GM20431 (cell line): Measurements from ENCODE around the gene BCAS2.

Experiments
- in situ Hi-C: fragments of 300-500 bp; cut with MseI, MboI; formaldehyde crosslinking; loops from one replicate; pipeline ENCODE4 v1.15.0; 2020; ENCODE audit warnings: low sequenced_read_pairs; ENCODE audit not compliant: unreplicated experiment

BCAS2 gene

DNA sequence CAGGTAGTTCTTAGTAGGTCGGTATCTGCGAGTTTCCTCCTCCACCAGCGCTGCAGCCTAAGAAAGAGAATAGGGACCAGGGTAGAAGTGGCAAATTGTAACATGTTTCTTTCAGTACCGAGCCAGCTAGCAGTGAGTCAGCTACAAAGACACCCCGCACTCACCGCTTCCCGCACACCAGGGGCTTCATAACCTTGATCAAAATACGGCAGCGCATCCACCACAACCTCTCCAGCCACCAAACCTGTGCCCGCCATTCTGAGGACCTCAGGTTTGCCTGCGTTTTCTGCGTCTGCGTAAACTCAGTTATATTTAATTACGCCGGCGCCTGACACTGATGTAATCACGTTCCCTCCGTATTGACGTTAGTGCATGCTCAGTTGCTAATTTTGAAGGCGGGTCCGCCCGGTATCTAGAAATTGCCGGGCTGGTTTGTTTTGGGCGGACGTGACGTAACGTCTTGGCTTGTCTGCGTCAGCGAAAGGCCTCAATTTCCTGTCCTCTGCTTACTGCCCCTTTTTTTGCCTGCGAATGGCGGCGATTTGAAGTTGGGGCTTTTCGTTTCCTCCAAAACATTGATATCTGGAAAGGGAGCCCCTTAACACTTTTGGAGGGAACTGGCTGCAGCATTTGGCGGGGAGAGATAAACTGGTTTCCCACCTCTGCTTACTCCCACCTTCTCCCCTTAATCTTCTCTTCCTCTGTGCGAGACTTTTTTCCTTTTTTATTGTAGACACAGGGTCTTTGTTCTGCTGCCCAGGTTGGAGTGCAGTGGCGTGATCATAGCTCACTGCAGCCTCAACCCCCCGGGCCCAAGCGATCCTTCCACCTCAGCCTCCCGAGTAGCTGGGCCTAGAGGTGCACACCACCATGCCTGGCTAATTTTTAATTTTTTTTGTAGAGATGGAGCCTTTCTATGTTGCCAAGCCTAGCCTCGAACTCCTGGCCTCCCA lies at the start of gene BCAS2:
TSS of gene BCAS2 (minus strand) at position 281 of the 953 bp plus-strand sequence. CDS start at position 257, 24 bp downstream.
- in situ Hi-C loops: no loop called here

DNA sequence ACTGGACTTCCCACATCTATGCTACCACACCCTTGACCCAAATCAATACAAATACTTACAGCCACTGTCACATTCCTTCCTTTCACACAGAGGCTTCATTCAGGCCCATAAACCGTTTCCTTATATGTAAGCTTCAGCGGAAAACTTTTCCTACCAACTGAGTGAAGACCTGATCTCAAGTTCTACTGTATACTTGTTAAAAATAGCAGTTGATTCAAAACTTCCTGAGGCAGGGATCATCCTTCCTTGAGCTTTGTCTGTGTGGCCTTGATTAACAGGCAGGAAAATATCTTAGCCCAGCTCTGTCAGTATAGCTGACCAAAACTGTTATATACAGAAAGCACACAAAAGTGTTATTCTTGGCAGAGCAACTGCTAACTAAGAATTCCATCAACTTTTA lies 45.7 kb upstream of the BCAS2 start:
- in situ Hi-C loops: no loop called here

GRCh38 chr1:114623364-114623763 lies 41.9 kb upstream of the BCAS2 start:
- in situ Hi-C loops: no loop called here

- in situ Hi-C loops: no loop called here
Measured at GRCh38 chr1:114620419-114620818, 39.0 kb upstream of the BCAS2 start.

GRCh38 chr1:114618606-114619005 lies 37.2 kb upstream of the BCAS2 start:
- in situ Hi-C loops: no loop called here

DNA sequence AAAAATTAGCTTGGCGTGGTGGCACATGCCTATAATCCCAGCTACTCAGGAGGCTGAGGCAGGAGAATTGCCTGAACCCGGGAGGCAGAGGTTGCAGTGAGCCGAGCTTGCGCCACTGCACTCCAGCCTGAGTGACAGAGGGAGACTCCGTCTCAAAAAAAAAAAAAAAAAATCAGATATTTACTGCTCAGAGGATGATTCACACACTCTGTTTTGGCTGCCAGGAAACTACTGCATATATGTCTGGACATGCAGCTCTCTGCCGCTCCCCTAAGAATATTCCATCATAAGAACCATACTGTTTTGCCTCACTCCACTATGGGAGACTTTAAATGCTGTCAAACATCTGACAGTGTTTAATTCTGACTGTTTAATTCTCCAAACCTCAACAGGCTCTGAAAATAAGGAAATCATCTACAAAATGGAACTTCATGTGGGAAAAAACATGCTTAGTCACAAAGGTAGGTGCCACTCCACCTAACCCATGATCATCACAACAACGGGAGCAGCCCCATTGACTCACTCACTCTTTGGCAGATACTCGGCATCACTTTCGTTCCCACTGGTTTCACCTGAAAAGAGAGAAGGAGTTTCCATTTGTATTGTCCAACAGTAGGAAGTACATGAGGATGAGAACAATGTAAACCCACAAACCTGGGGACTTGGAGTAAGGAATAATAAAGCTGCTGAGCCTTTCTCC lies 29.3 kb upstream of the BCAS2 start:
- in situ Hi-C loops: no loop called here

DNA sequence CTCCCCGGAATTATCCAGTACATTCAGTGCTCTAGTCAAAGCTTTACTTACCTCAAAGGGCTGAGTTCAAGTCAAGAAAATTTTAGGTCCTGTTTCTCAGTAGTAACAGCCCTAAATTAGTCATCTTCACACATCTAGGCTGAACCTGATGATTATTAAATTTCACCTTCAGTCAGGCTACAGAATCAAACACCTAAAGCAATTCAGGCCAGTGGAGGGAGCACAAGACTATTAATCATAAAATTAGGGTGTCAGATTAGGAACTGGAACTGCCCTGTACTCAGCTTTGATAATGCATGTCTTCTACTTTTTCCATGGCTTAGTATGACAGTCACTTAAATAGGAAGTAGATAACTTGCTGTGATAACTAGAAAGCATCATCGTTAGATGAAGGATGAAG lies 28.4 kb upstream of the BCAS2 start:
- in situ Hi-C loops: no loop called here

DNA sequence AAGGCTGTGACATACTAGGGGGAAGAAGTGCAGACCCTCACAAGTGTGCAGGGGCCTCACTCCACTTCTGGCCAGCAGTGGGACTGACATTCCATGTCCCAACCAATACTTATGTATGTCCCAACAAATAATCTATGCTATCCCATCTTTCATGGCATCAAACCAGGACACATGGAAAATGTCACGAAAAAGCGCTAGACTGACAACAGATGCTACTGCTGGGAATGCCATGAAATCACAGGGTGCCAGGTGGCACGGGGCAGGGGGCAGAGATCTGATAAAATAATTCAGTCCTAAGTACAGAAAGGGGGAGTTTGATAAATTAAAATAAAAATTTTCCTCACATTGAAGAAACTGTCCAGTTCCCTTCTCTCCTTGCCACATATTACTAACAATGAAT lies 27.6 kb upstream of the BCAS2 start:
- in situ Hi-C loops: no loop called here

- in situ Hi-C loops: no loop called here
Measured at GRCh38 chr1:114607223-114607622, 25.8 kb upstream of the BCAS2 start.

- in situ Hi-C loops: no loop called here
Measured at GRCh38 chr1:114597949-114598348, 16.5 kb upstream of the BCAS2 start.

GRCh38 chr1:114595602-114596001 lies 14.2 kb upstream of the BCAS2 start:
- in situ Hi-C loops: no loop called here

DNA sequence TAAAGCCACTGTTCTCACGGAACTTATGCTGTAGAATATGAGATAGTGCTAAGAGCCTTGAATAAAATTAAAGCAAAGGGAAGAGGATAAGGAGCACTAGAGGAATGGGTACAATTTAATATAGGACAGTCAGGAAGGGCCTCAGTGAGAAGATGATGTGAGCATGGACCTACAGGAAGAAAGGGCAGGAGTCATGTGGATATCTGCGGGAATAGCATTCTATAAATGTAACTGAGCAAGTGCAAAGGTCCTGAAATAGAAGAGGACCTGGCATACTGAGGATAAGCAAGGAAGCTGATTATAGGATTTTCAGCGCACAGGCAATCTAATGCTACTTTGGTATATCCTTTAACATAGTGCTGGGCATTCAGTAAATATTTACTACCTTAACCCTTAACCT lies 12.6 kb upstream of the BCAS2 start:
- in situ Hi-C loops: no loop called here

GRCh38 chr1:114589122-114589521 lies 7.7 kb upstream of the BCAS2 start:
- in situ Hi-C loops: no loop called here

DNA sequence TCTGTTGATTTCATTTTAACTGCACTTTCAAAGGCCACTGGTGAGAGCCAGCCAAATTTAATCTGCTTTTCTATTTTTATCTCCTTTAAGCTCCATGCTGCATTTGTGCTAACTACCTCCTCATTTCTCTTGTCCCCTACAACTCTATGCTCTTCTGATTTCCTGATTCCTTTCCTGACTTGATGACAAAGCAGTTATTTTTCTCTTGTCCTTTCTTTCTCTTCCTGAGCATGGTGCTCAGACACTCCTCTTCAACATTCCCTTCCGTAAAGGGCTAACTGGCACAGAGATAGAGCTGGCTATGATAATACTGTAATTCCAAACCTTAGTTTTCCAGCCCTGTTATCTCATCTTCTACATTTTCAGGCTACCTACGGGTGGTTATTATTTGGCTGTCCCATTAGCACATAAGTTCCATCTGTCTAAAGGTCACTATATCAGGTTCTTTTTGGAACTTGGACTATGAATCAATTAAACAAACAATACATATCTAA lies 6.8 kb upstream of the BCAS2 start:
- in situ Hi-C loops: no loop called here

- in situ Hi-C loops: no loop called here
Measured at GRCh38 chr1:114587203-114587991, 6.0 kb upstream of the BCAS2 start.

- in situ Hi-C loops: no loop called here
Measured at GRCh38 chr1:114586513-114587047, 5.2 kb upstream of the BCAS2 start.

- in situ Hi-C loops: no loop called here
Measured at GRCh38 chr1:114585231-114585630, 3.8 kb upstream of the BCAS2 start.

DNA sequence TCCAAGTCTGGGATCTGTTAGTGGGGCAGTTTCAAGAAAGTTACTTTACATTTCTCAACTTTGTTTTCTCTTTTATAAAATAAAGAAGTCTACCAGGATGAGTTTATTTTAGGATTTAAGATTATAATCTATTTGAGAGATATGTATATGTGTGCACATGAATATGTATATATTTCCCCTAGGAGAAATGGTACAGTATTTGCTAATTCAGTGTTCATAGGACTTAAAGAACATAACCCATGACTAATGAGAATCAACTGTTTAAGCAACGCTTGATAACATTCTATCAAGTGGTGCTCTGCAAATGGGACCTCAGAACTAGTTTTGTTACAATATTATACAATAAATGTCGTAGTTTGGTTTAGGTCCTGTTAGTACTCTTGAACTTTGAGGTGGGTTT lies 7.0 kb downstream of the BCAS2 start:
- in situ Hi-C loops: loop anchor here (25.0 kb wide), 1 partner anchor 212 kb away; no protein-coding TSS in a partner anchor

DNA sequence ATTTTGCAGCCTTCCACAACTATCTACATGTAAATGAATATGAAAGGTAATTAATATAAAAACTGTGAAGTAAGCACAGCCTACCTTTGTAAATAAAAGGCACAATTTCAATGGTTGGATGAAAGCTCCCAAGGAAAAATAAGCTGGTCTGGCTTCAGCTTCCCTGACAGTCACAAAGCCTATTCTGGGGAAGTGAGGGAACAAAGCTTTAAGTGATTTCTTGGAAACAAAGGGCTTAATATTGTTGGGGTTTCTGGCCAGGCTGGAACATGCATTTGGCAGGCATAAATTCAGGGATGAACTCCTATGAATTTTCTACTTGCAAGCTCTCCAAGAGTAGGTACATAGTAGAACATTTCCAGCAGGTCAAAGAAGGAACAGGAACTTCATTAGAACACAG lies 17.3 kb downstream of the BCAS2 start:
- in situ Hi-C loops: loop anchor here (25.0 kb wide), 1 partner anchor 202 kb away; no protein-coding TSS in a partner anchor

GRCh38 chr1:114562978-114563510 lies 18.4 kb downstream of the BCAS2 start:
- in situ Hi-C loops: loop anchor here (25.0 kb wide), 1 partner anchor 201 kb away; no protein-coding TSS in a partner anchor
